Central memory CD8-positive, alpha-beta T cell (primary cell): ENCODE measurements around the gene ELK1.
A peak's percentile ranks its signal among the peaks of the same experiment; 100 is the strongest.
"Not testable (repeated sequence)": the region's sequence is repeated elsewhere in the genome, so short reads cannot be mapped to it uniquely, and the experiment has no call there.

ENCODE experiments used
- ATAC-seq: fragments of 150-1000 bp; cut with Tn5 transposase; replicated peaks from 2 replicates; pipeline ENCODE4 v1.10.0; 2022; ENCODE audit warnings: mild to moderate bottlenecking, moderate FRiP score, moderate number of reproducible peaks; ENCODE audit not compliant: poor library complexity, severe bottlenecking; ENCODE audit errors: extremely low read depth
- DNase-seq, 2 donors: peaks; one replicate each; pipeline ENCODE4 v3.0.0; 2021; ENCODE audit warnings: low spot score in 2 of 2
- H3K27ac Mint-ChIP-seq: one replicate; pipeline ENCODE4 v1.8.0; 2022; ENCODE audit warnings: low read depth, mild to moderate bottlenecking, moderate library complexity, mixed read lengths
- H3K27me3 Mint-ChIP-seq: one replicate; pipeline ENCODE4 v1.8.0; 2022; ENCODE audit warnings: mixed read lengths
- H3K36me3 Mint-ChIP-seq: one replicate; pipeline ENCODE4 v1.8.0; 2022; ENCODE audit warnings: mild to moderate bottlenecking, moderate library complexity, mixed read lengths; ENCODE audit not compliant: insufficient read depth
- H3K4me1 Mint-ChIP-seq: one replicate; pipeline ENCODE4 v1.8.0; 2022; ENCODE audit warnings: mixed read lengths
- H3K4me3 Mint-ChIP-seq: one replicate; pipeline ENCODE4 v1.8.0; 2022; ENCODE audit warnings: mild to moderate bottlenecking, moderate library complexity, mixed read lengths
- H3K9me3 Mint-ChIP-seq: one replicate; pipeline ENCODE4 v1.8.0; 2022; ENCODE audit warnings: mixed read lengths

Gene ELK1

DNA sequence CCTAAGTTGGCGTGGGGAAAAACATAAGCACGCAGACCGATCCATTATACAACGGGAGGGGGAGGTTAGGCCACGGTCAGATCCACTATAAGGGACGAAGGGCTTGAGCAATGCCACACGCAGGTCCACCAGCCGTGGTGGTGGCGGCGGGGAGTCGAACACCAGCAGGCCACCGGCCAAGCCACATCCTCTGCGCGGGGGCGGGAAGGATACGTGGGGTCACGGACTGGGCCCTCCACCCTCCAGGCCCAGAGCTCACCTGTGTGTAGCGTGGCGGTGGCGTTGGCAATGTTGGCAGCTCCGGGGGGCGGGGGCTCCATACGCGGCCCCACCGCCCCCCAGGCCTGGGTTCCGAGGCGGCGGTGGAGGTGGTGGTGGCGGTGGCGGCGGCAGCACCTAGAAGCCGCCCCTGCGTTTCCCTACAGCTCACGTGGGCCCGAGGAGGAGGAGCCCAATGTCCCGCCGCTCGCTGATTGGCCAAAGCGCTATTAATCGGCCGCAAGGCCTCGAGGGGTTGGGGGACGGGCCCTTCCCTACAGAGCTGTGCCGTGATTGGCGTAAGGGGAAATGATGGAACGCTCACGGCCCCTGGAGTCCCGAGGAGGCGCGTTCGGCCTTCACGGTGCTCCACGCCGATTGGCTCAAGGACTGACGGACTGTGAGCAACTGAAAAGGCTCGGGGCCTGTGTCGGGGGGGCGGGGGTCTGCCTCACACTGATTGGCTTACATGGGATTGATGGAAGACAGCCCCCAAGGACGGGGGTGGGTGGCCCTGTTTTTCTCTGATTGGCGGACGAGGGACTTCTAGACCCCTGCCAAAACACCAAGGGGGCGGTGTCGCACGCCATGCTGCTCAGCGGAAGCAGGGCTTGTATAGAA lies at the start of gene ELK1:
ELK1 (minus strand) TSS at position 400 of the 879 bp plus-strand sequence. CDS start 9,122 bp downstream, outside the sequence.
- ATAC-seq (peak; percentile 94), DNase-seq (peak; percentile 67 to 85)
- Mint-ChIP-seq H3K4me1 (peaks cover 36% of the 10 kb centered on the region), H3K27ac (peak within 1 kb of the TSS; percentile 94), H3K9me3 (no peaks in the 10 kb centered on the region), H3K27me3 (no peaks in the 10 kb centered on the region), H3K36me3 (peaks cover 12% of the 10 kb centered on the region), H3K4me3 (peak within 1 kb of the TSS; percentile 88)

DNA sequence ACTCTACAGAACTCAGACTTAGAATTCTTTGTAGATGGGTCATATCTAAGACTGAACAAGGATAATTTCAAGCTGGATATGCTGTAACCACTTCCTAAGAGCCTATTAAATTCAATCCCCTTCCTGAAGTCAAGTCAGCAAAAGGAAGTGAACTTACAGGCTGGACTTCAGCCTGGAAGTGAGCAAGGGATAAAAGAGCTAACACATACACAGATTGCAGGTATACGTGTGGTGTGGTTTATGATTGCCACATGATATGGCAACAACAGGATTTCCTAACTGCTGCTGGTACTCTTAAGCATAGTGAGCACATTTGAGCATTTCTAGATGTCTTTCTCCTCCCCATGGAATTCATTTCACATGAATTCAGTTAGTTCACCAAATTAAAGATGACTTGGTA lies 46.8 kb upstream of the ELK1 start:
- Mint-ChIP-seq H3K4me1 (no peaks in the 10 kb centered on the region), H3K9me3 (no peaks in the 10 kb centered on the region), H3K27ac (no peak overlapping the region), H3K36me3 (no peaks in the 10 kb centered on the region), H3K27me3 (no peaks in the 10 kb centered on the region), H3K4me3 (no peak overlapping the region)
- ATAC-seq (no peak), DNase-seq (no peak)

DNA sequence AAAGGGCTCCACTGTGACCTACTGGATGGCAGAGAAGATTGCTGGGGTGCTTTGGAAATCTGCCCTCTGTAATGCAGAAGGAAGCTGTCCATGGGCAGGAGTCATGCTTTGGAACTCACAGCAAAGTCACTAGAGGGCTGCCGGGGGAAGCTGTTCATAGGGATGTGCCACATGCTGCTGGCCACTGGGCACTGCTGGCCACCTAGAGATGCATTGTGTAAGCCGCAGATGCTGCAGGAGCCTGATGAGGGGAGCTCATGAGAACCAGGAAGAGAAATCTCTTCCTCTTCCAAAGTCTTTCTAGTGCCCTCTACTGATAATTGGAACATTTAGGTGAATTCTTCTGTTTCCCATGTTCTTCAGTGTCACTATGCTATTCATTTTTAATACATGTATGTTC lies 39.8 kb upstream of the ELK1 start:
- H3K36me3 Mint-ChIP-seq, result no peaks in the 10 kb centered on the region
- no peaks in the 10 kb centered on the region for H3K9me3 Mint-ChIP-seq
- no peak overlapping the region for H3K4me3 Mint-ChIP-seq
- ATAC-seq (no peak), DNase-seq (no peak)
- H3K27ac Mint-ChIP-seq, result no peak overlapping the region
- no peaks in the 10 kb centered on the region for H3K4me1 Mint-ChIP-seq
- H3K27me3 Mint-ChIP-seq, result peaks cover 31% of the 10 kb centered on the region

GRCh38 chrX:47687263-47687662 lies 36.9 kb upstream of the ELK1 start:
- Mint-ChIP-seq H3K4me1 (no peaks in the 10 kb centered on the region), H3K27ac (no peak overlapping the region), H3K4me3 (no peak overlapping the region), H3K36me3 (no peaks in the 10 kb centered on the region), H3K9me3 (no peaks in the 10 kb centered on the region), H3K27me3 (peaks cover 41% of the 10 kb centered on the region)
- ATAC-seq (no peak), DNase-seq (no peak)

- H3K36me3 Mint-ChIP-seq, result no peaks in the 10 kb centered on the region
- DNase-seq, result no peak
- ATAC-seq, result no peak
- H3K27me3 Mint-ChIP-seq, result peaks cover 49% of the 10 kb centered on the region
- H3K4me3 Mint-ChIP-seq, result no peak overlapping the region
- H3K4me1 Mint-ChIP-seq, result no peaks in the 10 kb centered on the region
- H3K27ac Mint-ChIP-seq, result no peak overlapping the region
- no peaks in the 10 kb centered on the region for H3K9me3 Mint-ChIP-seq
These were observed 33.5 kb upstream of the ELK1 start for GRCh38 chrX:47683829-47684205.

- H3K9me3 Mint-ChIP-seq, result no peaks in the 10 kb centered on the region
- ATAC-seq (no peak), DNase-seq (no peak)
- no peaks in the 10 kb centered on the region for H3K4me1 Mint-ChIP-seq
- peaks cover 50% of the 10 kb centered on the region for H3K27me3 Mint-ChIP-seq
- H3K27ac Mint-ChIP-seq, result no peak overlapping the region
- no peak overlapping the region for H3K4me3 Mint-ChIP-seq
- no peaks in the 10 kb centered on the region for H3K36me3 Mint-ChIP-seq
These were observed 32.9 kb upstream of the ELK1 start for GRCh38 chrX:47683184-47683828.

- H3K27me3 Mint-ChIP-seq, result peaks cover 24% of the 10 kb centered on the region
- not testable (repeated sequence) for ATAC-seq, H3K9me3 Mint-ChIP-seq, H3K4me3 Mint-ChIP-seq, DNase-seq, H3K27ac Mint-ChIP-seq, H3K36me3 Mint-ChIP-seq, H3K4me1 Mint-ChIP-seq
These were observed 25.8 kb upstream of the ELK1 start for GRCh38 chrX:47675959-47676859.

- Mint-ChIP-seq H3K27me3 (peaks cover 19% of the 10 kb centered on the region), H3K27ac (no peak overlapping the region), H3K4me3 (no peak overlapping the region), H3K9me3 (no peaks in the 10 kb centered on the region), H3K4me1 (no peaks in the 10 kb centered on the region), H3K36me3 (no peaks in the 10 kb centered on the region)
- no peak for DNase-seq
- ATAC-seq, result no peak
These were observed 24.4 kb upstream of the ELK1 start for GRCh38 chrX:47674776-47675175.

GRCh38 chrX:47665797-47666196 lies 15.4 kb upstream of the ELK1 start:
- H3K36me3 Mint-ChIP-seq, H3K9me3 Mint-ChIP-seq, DNase-seq, H3K27me3 Mint-ChIP-seq, H3K27ac Mint-ChIP-seq, H3K4me1 Mint-ChIP-seq, H3K4me3 Mint-ChIP-seq, ATAC-seq: not testable (repeated sequence)

- no peaks in the 10 kb centered on the region for H3K4me1 Mint-ChIP-seq
- DNase-seq (no peak), ATAC-seq (no peak)
- no peaks in the 10 kb centered on the region for H3K9me3 Mint-ChIP-seq
- no peak overlapping the region for H3K27ac Mint-ChIP-seq
- no peaks in the 10 kb centered on the region for H3K27me3 Mint-ChIP-seq
- H3K4me3 Mint-ChIP-seq, result no peak overlapping the region
- no peaks in the 10 kb centered on the region for H3K36me3 Mint-ChIP-seq
These were observed 14.4 kb upstream of the ELK1 start for GRCh38 chrX:47664737-47665136.

- Mint-ChIP-seq H3K27ac (no peak overlapping the region), H3K27me3 (no peaks in the 10 kb centered on the region), H3K9me3 (no peaks in the 10 kb centered on the region), H3K36me3 (peaks cover 14% of the 10 kb centered on the region), H3K4me1 (peaks cover 6% of the 10 kb centered on the region), H3K4me3 (no peak overlapping the region)
- DNase-seq, result no peak
- no peak for ATAC-seq
These were observed 11.8 kb upstream of the ELK1 start for GRCh38 chrX:47662144-47662657.

GRCh38 chrX:47661539-47661938 lies 11.2 kb upstream of the ELK1 start:
- DNase-seq (no peak), ATAC-seq (no peak)
- peaks cover 17% of the 10 kb centered on the region for H3K36me3 Mint-ChIP-seq
- H3K4me1 Mint-ChIP-seq, result peaks cover 12% of the 10 kb centered on the region
- no peaks in the 10 kb centered on the region for H3K27me3 Mint-ChIP-seq
- H3K27ac Mint-ChIP-seq, result no peak overlapping the region
- H3K4me3 Mint-ChIP-seq, result no peak overlapping the region
- H3K9me3 Mint-ChIP-seq, result no peaks in the 10 kb centered on the region
